GM20431 (cell line): ENCODE measurements around the gene COTL1.

Source experiments
- in situ Hi-C: fragments of 300-500 bp; cut with MseI, MboI; formaldehyde crosslinking; loops from one replicate; pipeline ENCODE4 v1.15.0; 2020; ENCODE audit warnings: low sequenced_read_pairs; ENCODE audit not compliant: unreplicated experiment

Gene COTL1

GRCh38 chr16:84618581-84619460 is 943 bp upstream of the COTL1 start:
- in situ Hi-C loops: no loop called here

- in situ Hi-C loops: no loop called here
Measured at GRCh38 chr16:84617041-84617790, 662 bp downstream of the COTL1 start.

GRCh38 chr16:84616515-84616914 is 1.4 kb downstream of the COTL1 start:
- in situ Hi-C loops: no loop called here

GRCh38 chr16:84614968-84615813 is 2.7 kb downstream of the COTL1 start:
- in situ Hi-C loops: no loop called here

DNA sequence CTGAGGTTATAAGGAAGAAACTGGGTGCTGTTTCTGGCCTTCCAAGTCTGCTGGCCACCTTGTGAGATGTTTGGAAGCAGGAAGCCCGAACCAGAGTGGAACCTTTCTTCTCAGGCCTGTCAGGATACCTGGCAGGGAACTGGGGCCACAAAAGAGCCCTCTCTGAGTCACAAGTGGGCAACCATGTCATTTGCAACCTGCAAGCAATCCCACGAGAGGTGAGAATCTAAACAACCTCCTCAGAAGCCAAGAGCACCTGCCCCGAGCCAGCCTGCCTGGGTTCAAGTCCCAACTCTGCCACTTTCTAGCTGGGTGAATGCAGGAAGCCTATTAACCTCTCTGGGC is 3.3 kb downstream of the COTL1 start:
- in situ Hi-C loops: no loop called here

GRCh38 chr16:84614073-84614459 is 3.8 kb downstream of the COTL1 start:
- in situ Hi-C loops: no loop called here

DNA sequence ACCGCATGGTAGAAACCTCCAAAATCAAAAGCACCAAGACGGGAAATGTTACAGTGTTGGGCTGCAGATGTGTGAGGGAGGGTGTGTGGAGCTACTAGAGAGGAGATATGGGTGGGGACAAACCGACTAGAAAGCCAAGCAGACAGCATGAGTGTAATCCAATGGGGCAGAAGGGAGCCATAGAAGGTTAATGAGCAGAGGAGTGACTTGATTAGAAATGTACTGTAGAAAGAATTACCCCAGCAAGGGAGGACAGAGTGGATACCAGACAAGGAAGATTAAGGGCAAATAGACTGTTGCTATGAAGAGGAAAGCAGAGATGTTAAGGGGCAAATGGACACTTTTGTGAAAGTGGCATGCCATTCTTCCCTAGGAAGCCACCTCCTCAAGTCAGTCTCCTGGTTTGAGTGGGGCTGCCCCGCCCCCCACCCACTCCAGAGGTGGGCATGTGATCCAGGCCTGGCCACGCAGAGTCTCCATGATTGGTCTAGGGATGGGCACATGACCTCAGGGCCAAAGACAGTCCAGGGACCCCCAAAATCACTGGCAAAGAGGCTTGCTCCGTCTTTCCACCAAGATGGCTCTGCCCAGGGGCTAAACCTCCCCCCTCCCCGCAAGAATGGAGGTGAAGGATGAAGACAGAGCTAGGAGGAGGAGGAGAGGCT is 4.3 kb downstream of the COTL1 start:
- in situ Hi-C loops: no loop called here

GRCh38 chr16:84612686-84613085 is 5.2 kb downstream of the COTL1 start:
- in situ Hi-C loops: no loop called here

- in situ Hi-C loops: no loop called here
Measured at GRCh38 chr16:84611041-84611440, 6.8 kb downstream of the COTL1 start.

DNA sequence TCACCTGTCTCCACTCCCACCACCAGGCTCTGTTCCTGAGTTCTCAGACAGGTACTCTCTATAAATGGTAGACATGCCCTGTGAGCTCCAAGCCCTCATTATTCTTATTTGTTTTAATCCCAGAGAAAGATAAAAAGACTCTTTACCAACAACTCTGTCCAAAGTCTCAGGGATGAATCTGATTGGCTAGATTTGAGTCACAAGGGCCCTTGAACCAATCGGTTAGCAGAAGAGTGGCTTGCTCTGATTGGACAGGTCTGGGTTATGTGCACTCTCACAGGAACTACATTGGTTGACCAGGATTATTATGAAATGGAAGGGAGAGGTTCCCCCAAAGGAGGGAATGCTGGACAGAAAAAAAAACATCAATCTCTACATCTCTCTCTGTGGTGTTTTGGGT is 7.5 kb downstream of the COTL1 start:
- in situ Hi-C loops: no loop called here

- in situ Hi-C loops: no loop called here
Measured at GRCh38 chr16:84609563-84610177, 8.2 kb downstream of the COTL1 start.

DNA sequence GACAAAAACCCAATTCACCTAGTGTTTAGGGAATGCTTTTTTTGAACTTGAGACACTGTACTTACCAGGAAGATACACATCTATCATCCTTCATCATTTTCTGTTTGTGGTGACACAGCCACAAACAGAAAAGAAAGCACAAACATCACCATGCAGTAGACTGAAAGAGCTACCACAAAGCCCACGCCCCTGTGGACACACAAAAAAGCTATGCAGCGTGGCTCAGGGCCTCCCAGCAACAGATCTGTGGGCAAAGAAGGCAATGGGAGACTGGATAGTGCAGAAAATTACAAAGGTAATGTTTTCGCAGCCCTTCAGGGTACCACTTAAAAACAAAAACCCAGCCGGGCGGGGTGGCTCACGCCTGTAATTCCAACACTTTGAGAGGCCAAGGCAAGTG is 9.6 kb downstream of the COTL1 start:
- in situ Hi-C loops: no loop called here

GRCh38 chr16:84607694-84608093 is 10.2 kb downstream of the COTL1 start:
- in situ Hi-C loops: no loop called here

GRCh38 chr16:84607061-84607460 is 10.8 kb downstream of the COTL1 start:
- in situ Hi-C loops: no loop called here

DNA sequence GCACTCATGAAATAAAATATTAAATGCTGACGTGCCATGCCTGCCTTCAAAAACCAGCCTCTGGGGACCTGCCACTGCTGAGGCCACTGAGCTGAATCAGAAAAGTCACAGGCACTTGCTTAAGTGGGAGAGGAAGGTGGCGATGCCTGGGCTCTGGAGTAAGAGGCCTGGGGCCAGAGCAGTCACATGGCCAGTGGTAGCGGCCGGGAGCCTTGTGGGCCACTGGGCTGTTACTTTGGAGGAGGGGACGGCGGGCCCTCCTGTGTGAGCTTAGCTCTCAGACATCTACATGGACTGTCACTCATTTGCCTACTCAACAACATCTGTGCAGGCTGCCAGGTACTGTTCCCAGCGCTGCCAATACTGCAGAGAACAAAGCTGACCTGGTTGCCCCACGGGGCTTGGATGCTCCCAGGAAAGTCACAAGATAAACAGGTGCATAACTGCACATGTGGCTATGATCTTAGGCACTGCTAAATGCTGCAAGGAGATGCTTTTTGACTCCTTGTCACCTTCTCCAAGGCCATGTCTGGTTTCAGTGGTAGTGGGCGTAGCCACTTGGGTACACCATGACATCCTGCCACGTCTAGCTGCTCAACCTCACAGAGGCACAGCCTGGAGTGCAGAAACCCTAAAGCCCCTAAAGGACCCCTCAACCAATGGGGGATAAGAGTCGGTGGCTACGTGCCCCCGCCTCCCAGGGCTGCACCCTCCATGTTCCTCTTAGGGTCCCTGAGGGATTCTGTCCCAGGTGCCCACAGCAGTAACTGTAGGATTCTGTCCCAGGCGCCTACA is 11.6 kb downstream of the COTL1 start:
- in situ Hi-C loops: no loop called here

- in situ Hi-C loops: no loop called here
Measured at GRCh38 chr16:84605339-84605848, 12.5 kb downstream of the COTL1 start.

DNA sequence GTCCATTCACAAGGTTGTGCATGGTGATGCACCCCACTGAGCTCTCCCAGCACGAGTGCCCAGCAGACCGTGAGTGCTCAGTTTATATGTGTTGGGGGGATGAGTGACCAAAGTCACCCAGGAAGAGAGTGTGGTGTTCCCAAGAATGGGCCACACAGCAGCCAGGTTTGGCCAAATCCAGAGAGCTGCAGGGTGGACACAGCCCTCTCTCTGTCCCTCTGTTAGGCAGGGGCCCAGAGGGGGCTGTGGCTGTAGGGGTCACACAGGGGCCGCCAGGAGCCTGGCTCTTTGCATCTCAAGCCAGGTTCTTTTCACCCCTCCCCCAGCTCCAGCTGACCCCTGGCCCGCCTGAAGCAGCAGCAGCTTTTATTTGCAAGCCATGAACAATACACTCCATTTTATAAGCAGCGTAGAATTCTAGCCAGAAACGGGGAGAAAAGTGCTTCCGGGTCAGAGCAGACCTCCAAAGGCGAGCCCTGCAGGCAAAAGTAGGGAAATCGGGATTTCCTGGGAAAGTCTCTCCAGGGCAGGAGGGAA is 13.3 kb downstream of the COTL1 start:
- in situ Hi-C loops: no loop called here

DNA sequence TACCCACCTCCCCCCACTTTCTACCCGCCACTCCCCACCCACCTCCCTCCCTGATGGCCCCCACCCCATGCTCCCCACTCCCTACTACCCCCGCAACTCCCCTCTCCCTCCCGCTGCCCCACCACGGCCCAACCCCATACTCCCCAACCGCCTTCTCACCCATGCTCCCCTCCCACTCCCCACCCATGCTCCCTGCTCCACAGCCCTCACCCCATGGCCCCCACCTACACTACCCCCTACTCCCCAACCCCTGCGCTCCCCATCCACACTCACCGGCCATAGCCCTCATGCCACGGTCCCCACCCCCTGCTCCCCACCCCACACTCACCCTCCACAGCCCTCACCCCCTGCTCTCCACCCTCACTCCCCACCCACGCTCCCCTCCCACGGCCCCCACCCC is 13.9 kb downstream of the COTL1 start:
- in situ Hi-C loops: no loop called here
